DOHH2 (cell line): ENCODE results near the gene SH3PXD2A.

Experiments used
- H3F3A ChIP-seq: fragments of 200-600 bp; sonication (generic), shearing (Covaris generic); 2 replicates; pipeline ENCODE4 v1.6.0; 2016; ENCODE audit warnings: antibody characterized with exemption, mild to moderate bottlenecking; ENCODE audit not compliant: control insufficient read depth, insufficient read depth
- H3K27ac ChIP-seq: fragments of 200-600 bp; sonication (generic); 2 replicates; pipeline ENCODE4 v1.5.1; 2014; ENCODE audit warnings: low read depth, mild to moderate bottlenecking, low read length, moderate library complexity
- H3K27me3 ChIP-seq: fragments of 200-600 bp; sonication (generic); 2 replicates; pipeline ENCODE4 v1.6.1; 2014; ENCODE audit warnings: mild to moderate bottlenecking, low read length, mixed read lengths; ENCODE audit not compliant: control insufficient read depth
- H3K36me3 ChIP-seq: fragments of 200-600 bp; sonication (generic); 2 replicates; pipeline ENCODE4 v1.6.1; 2014; ENCODE audit warnings: mild to moderate bottlenecking, low read length, moderate library complexity, mixed read lengths; ENCODE audit not compliant: control insufficient read depth
- H3K4me1 ChIP-seq: fragments of 200-600 bp; sonication (generic); 2 replicates; pipeline ENCODE4 v1.6.1; 2014; ENCODE audit warnings: mild to moderate bottlenecking, low read length, mixed read lengths; ENCODE audit not compliant: control insufficient read depth
- H3K4me2 ChIP-seq: fragments of 200-600 bp; sonication (generic); 2 replicates; pipeline ENCODE4 v1.6.0; 2014; ENCODE audit warnings: mild to moderate bottlenecking, low read length, moderate library complexity
- H3K4me3 ChIP-seq: fragments of 200-600 bp; sonication (generic); 2 replicates; pipeline ENCODE4 v1.5.1; 2014; ENCODE audit warnings: mild to moderate bottlenecking, low read length, mixed read lengths
- H3K79me2 ChIP-seq: fragments of 200-600 bp; sonication (generic); 2 replicates; pipeline ENCODE4 v1.6.1; 2014; ENCODE audit warnings: mild to moderate bottlenecking, low read length, mixed read lengths; ENCODE audit not compliant: control insufficient read depth
- H3K9me2 ChIP-seq: fragments of 200-600 bp; sonication (generic); replicated peaks from 2 replicates; pipeline ENCODE4 v1.6.1; 2014; ENCODE audit warnings: mild to moderate bottlenecking, low read length, mixed read lengths; ENCODE audit not compliant: control insufficient read depth
- H3K9me3 ChIP-seq: fragments of 200-600 bp; sonication (generic); 2 replicates; pipeline ENCODE4 v1.6.1; 2014; ENCODE audit warnings: antibody characterized with exemption, low read length, mixed read lengths; ENCODE audit not compliant: control insufficient read depth, insufficient read depth
- H4K20me1 ChIP-seq: fragments of 200-600 bp; sonication (generic); 2 replicates; pipeline ENCODE4 v1.6.0; 2014; ENCODE audit warnings: low read depth, mild to moderate bottlenecking, antibody characterized with exemption, low read length, moderate library complexity; ENCODE audit not compliant: control insufficient read depth, insufficient read depth
- CTCF ChIP-seq: fragments of 200-600 bp; sonication (generic); IDR thresholded peaks from one replicate; pipeline ENCODE4 v1.5.1; 2014; ENCODE audit warnings: antibody characterized with exemption, mild to moderate bottlenecking, low read depth, low read length; ENCODE audit not compliant: poor library complexity, severe bottlenecking
- EZH2phosphoT487 ChIP-seq: fragments of 200-600 bp; sonication (generic); IDR thresholded peaks from 2 replicates; pipeline ENCODE4 v1.6.1; 2017; ENCODE audit warnings: borderline replicate concordance, mild to moderate bottlenecking, antibody characterized with exemption, low read length, moderate library complexity, mixed read lengths

SH3PXD2A gene

GRCh38 chr10:103746598-103746997 lies 108.8 kb downstream of the SH3PXD2A start:
- Histone ChIP-seq H3K9me2 (no peaks in the 10 kb centered on the region), H4K20me1 (no peaks in the 10 kb centered on the region), H3K36me3 (no peaks in the 10 kb centered on the region), H3K4me2 (no peak overlapping the region), H3K4me1 (no peaks in the 10 kb centered on the region), H3K79me2 (no peaks in the 10 kb centered on the region), H3K27ac (no peak overlapping the region), H3K9me3 (no peaks in the 10 kb centered on the region), H3F3A (no peaks in the 10 kb centered on the region), H3K27me3 (peaks cover 9% of the 10 kb centered on the region; the same call in 1 of the 2 replicates), H3K4me3 (no peak overlapping the region)
- TF ChIP-seq CTCF (no peak), EZH2phosphoT487 (no peak)

GRCh38 chr10:103745341-103746247 lies 109.8 kb downstream of the SH3PXD2A start:
- Histone ChIP-seq H4K20me1 (no peaks in the 10 kb centered on the region), H3K4me3 (no peak overlapping the region), H3K4me2 (no peak overlapping the region), H3K27me3 (peaks cover 6% of the 10 kb centered on the region; the same call in 1 of the 2 replicates), H3K27ac (no peak overlapping the region), H3K9me2 (no peaks in the 10 kb centered on the region), H3K9me3 (no peaks in the 10 kb centered on the region), H3F3A (no peaks in the 10 kb centered on the region), H3K79me2 (no peaks in the 10 kb centered on the region), H3K36me3 (no peaks in the 10 kb centered on the region), H3K4me1 (no peaks in the 10 kb centered on the region)
- no peak for TF ChIP-seq EZH2phosphoT487
- peak; percentile 27 for TF ChIP-seq CTCF

GRCh38 chr10:103742824-103743223 lies 112.6 kb downstream of the SH3PXD2A start:
- no peaks in the 10 kb centered on the region for H3K79me2 ChIP-seq
- H3K27me3 ChIP-seq: no peaks in the 10 kb centered on the region
- no peaks in the 10 kb centered on the region for H3K4me1 ChIP-seq
- H3K4me2 ChIP-seq: no peak overlapping the region
- no peaks in the 10 kb centered on the region for H3K9me2 ChIP-seq
- H3F3A ChIP-seq: no peaks in the 10 kb centered on the region
- no peak overlapping the region for H3K4me3 ChIP-seq
- H3K36me3 ChIP-seq: no peaks in the 10 kb centered on the region
- no peak overlapping the region for H3K27ac ChIP-seq
- no peaks in the 10 kb centered on the region for H4K20me1 ChIP-seq
- TF ChIP-seq CTCF (no peak), EZH2phosphoT487 (no peak)
- H3K9me3 ChIP-seq: no peaks in the 10 kb centered on the region
